NCI-H1105 treated with DMSO at 0.1 percent for 48 hours (cell line): Measurements from ENCODE around the gene MUC20.
A peak's percentile ranks its signal among the peaks of the same experiment; 100 is the strongest.
"Not testable (repeated sequence)": the region's sequence is repeated elsewhere in the genome, so short reads cannot be mapped to it uniquely, and the experiment has no call there.

Experiments used
- DNase-seq: peaks from one replicate; lab custom pipeline; 2025; lab: John Stamatoyannopoulos, UW

Gene MUC20

GRCh38 chr3:195731356-195731905, 10.7 kb downstream of the MUC20 start:
- no peak for DNase-seq

- no peak for DNase-seq
Observed at GRCh38 chr3:195732940-195733339, 12.2 kb downstream of the MUC20 start.

- DNase-seq: no peak
Observed at GRCh38 chr3:195735036-195735695, 14.4 kb downstream of the MUC20 start.

GRCh38 chr3:195736866-195737490, 16.2 kb downstream of the MUC20 start:
- no peak for DNase-seq

- not testable (repeated sequence) for DNase-seq
Observed at GRCh38 chr3:195737782-195738181, 17.0 kb downstream of the MUC20 start.

GRCh38 chr3:195738274-195739044, 17.7 kb downstream of the MUC20 start:
- no peak for DNase-seq

- no peak for DNase-seq
Observed at GRCh38 chr3:195739561-195740111, 18.9 kb downstream of the MUC20 start.

GRCh38 chr3:195744437-195744836, 23.7 kb downstream of the MUC20 start:
- no peak for DNase-seq

- DNase-seq: no peak
Observed at GRCh38 chr3:195746346-195746745, 25.6 kb downstream of the MUC20 start.

GRCh38 chr3:195746751-195747150, 26.0 kb downstream of the MUC20 start:
- no peak for DNase-seq

- no peak for DNase-seq
Observed at GRCh38 chr3:195748661-195749060, 27.9 kb downstream of the MUC20 start.

GRCh38 chr3:195749101-195749500, 28.3 kb downstream of the MUC20 start:
- not testable (repeated sequence) for DNase-seq

- no peak for DNase-seq
Observed at GRCh38 chr3:195750797-195751520, 30.2 kb downstream of the MUC20 start.

- peak; percentile 15 for DNase-seq
Observed at GRCh38 chr3:195751560-195751959, 30.8 kb downstream of the MUC20 start.

GRCh38 chr3:195752066-195752465, 31.3 kb downstream of the MUC20 start:
- DNase-seq: no peak

GRCh38 chr3:195752546-195753331, 32.0 kb downstream of the MUC20 start:
- DNase-seq: no peak

GRCh38 chr3:195753581-195753980, 32.8 kb downstream of the MUC20 start:
- DNase-seq: no peak

GRCh38 chr3:195754141-195754540, 33.4 kb downstream of the MUC20 start:
- no peak for DNase-seq

- no peak for DNase-seq
Observed at GRCh38 chr3:195754906-195755305, 34.1 kb downstream of the MUC20 start.

GRCh38 chr3:195755391-195755790, 34.6 kb downstream of the MUC20 start:
- DNase-seq: no peak
